Endothelial cell of umbilical vein (primary cell): Measurements from ENCODE around the gene PFKFB3. TPM values are rescaled to one million over a fixed set of nuclear protein-coding genes. Genes with fewer than 3 reads are reported as not detected.

Source experiments
- BruUV-seq: library from RNA; stranded (reverse); fragments of 400-500 nt; replicated peaks from 2 replicates; lab custom pipeline; 2021; lab: Mats Ljungman, UMichigan
- CTCF ChIA-PET: fragments of 300-600, 350-600 bp; sonication (Branson Sonifier 250); formaldehyde crosslinking; loops from one replicate; lab custom pipeline; 2021; ENCODE audit warnings: antibody characterized with exemption, inconsistent platforms; lab: Charles Lee
- POLR2A ChIA-PET: fragments of 300-600, 350-600 bp; sonication (Branson Sonifier 250); formaldehyde crosslinking; loops from one replicate; lab custom pipeline; 2021; ENCODE audit warnings: antibody characterized with exemption, inconsistent platforms; lab: Charles Lee
- DNase-seq: peaks from one replicate; pipeline ENCODE4 v3.0.0-alpha.2; 2011; ENCODE audit warnings: low read depth, low spot score
- FAIRE-seq: peaks from 2 replicates; lab custom pipeline; 2011; peaks lifted over from hg19 to GRCh38; lab: Jason Lieb, UNC
- H2AFZ ChIP-seq: 2 replicates; pipeline ENCODE4 v1.6.0; 2012; ENCODE audit warnings: low read depth, low read length, control low read depth, inconsistent platforms
- H3K27ac ChIP-seq: 2 replicates; pipeline ENCODE4 v1.5.1; 2011; ENCODE audit warnings: low read depth, mild to moderate bottlenecking, control low read depth, low read length, moderate library complexity; ENCODE audit not compliant: insufficient read depth
- H3K27me3 ChIP-seq, 2 experiments: 2 replicates each; pipeline versions ENCODE4 v1.6.0 to v1.6.1; 2011; ENCODE audit warnings: low read length in 2 of 2, mixed read lengths in 1 of 2; ENCODE audit not compliant: control insufficient read depth in 2 of 2, insufficient read depth in 2 of 2
- H3K36me3 ChIP-seq, 2 experiments: 2 replicates in 1 of 2; 3 replicates in 1 of 2; pipeline ENCODE4 v1.5.1; 2011; ENCODE audit warnings: low read length in 2 of 2, mild to moderate bottlenecking in 1 of 2, moderate library complexity in 1 of 2; ENCODE audit not compliant: control insufficient read depth in 2 of 2, insufficient read depth in 2 of 2; ENCODE audit errors: extremely low read depth in 1 of 2
- H3K4me1 ChIP-seq: 3 replicates; pipeline ENCODE4 v1.5.1; 2011; ENCODE audit warnings: mild to moderate bottlenecking, low read length; ENCODE audit not compliant: control insufficient read depth, insufficient read depth; ENCODE audit errors: extremely low read depth
- H3K4me2 ChIP-seq: 2 replicates; pipeline ENCODE4 v1.6.1; 2011; ENCODE audit warnings: low read length, control low read depth, mixed read lengths; ENCODE audit not compliant: insufficient read depth
- H3K4me3 ChIP-seq, 3 experiments: fragments of 200-600 bp in 1 of 3; sonication (generic), shearing (Covaris generic) in 1 of 3; replicated peaks in 1 of 3; 2 replicates each; pipeline ENCODE4 v1.5.1; 2011 to 2016; ENCODE audit warnings: control low read depth in 3 of 3, low read length in 3 of 3, mild to moderate bottlenecking in 2 of 3, inconsistent platforms in 1 of 3, low read depth in 1 of 3, moderate library complexity in 1 of 3; ENCODE audit not compliant: insufficient read depth in 1 of 3
- H3K79me2 ChIP-seq: 2 replicates; pipeline ENCODE4 v1.6.0; 2012; ENCODE audit warnings: low read length, inconsistent platforms; ENCODE audit not compliant: control insufficient read depth, insufficient read depth
- H3K9ac ChIP-seq: replicated peaks from 2 replicates; pipeline ENCODE3; 2011; ENCODE audit warnings: low read length, control low read depth; ENCODE audit not compliant: insufficient read depth; ENCODE audit errors: extremely low read depth
- H3K9me1 ChIP-seq: replicated peaks from 3 replicates; pipeline ENCODE4 v1.6.0; 2011; ENCODE audit warnings: mild to moderate bottlenecking, low read length; ENCODE audit not compliant: control insufficient read depth, insufficient read depth; ENCODE audit errors: extremely low read depth
- H3K9me3 ChIP-seq: replicated peaks from 2 replicates; pipeline ENCODE4 v1.5.1; 2012; ENCODE audit warnings: low read length, inconsistent platforms; ENCODE audit not compliant: control insufficient read depth, insufficient read depth
- H4K20me1 ChIP-seq: replicated peaks from 2 replicates; pipeline ENCODE3; 2011; ENCODE audit warnings: mild to moderate bottlenecking, low read length; ENCODE audit not compliant: control insufficient read depth, insufficient read depth; ENCODE audit errors: extremely low read depth
- EZH2 ChIP-seq: IDR thresholded peaks from 2 replicates; pipeline ENCODE4 v1.6.1; 2012; ENCODE audit warnings: borderline replicate concordance, low read depth, mild to moderate bottlenecking, moderate library complexity, low read length, inconsistent platforms; ENCODE audit not compliant: severe bottlenecking
- FOS ChIP-seq: IDR thresholded peaks from 2 replicates; pipeline ENCODE4 v1.6.1; 2011; ENCODE audit warnings: mild to moderate bottlenecking, low read length, moderate library complexity, borderline replicate concordance; ENCODE audit not compliant: insufficient read depth
- GATA2 ChIP-seq: IDR thresholded peaks from 2 replicates; pipeline ENCODE4 v1.7.0; 2011; ENCODE audit warnings: low read depth, mild to moderate bottlenecking, moderate library complexity, mixed read lengths, low read length; ENCODE audit not compliant: insufficient read length, insufficient read depth
- JUN ChIP-seq: IDR thresholded peaks from 2 replicates; pipeline ENCODE4 v1.6.1; 2011; ENCODE audit warnings: borderline replicate concordance, low read depth; ENCODE audit not compliant: insufficient read length, insufficient read depth
- MAX ChIP-seq: IDR thresholded peaks from 2 replicates; pipeline ENCODE4 v1.6.1; 2011; ENCODE audit not compliant: insufficient read depth, insufficient read length
- MYC ChIP-seq: IDR thresholded peaks from one replicate; pipeline ENCODE4 v1.6.1; 2011; ENCODE audit warnings: mild to moderate bottlenecking, low read depth, low read length
- POLR2A ChIP-seq: IDR thresholded peaks from 2 replicates; pipeline ENCODE4 v1.6.1; 2012; ENCODE audit warnings: low read depth, mild to moderate bottlenecking, control low read depth, low read length
- POLR2AphosphoS5 ChIP-seq: IDR thresholded peaks from 2 replicates; pipeline ENCODE4 v1.6.1; 2012; ENCODE audit warnings: low read depth, mild to moderate bottlenecking, control low read depth, low read length, moderate library complexity; ENCODE audit not compliant: insufficient read depth
- dilution Hi-C: fragments of 300-500 bp; cut with MboI; formaldehyde crosslinking; loops from one replicate; pipeline ENCODE4 v1.15.0; 2019; ENCODE audit warnings: low sequenced_read_pairs; ENCODE audit not compliant: extremely low pct_ligation_motif_present
- intact Hi-C: fragments of 100-400 bp; cut with micrococcal nuclease; formaldehyde crosslinking; loops from one replicate; pipeline ENCODE4 v1.10.0; 2022
- polyA plus RNA-seq, 4 experiments: library from polyadenylated mRNA; depleted of rRNA in 3 of 4; stranded (reverse) in 3 of 4; unstranded in 1 of 4; fragments of >200 nt; gene quantifications; 2 replicates each; pipeline versions ENCODE4 v1.2.1 to v1.2.3, GENCODE V29; 2011 to 2012; ENCODE audit warnings: missing spikeins in 1 of 4
- total RNA-seq: library from RNA; stranded (reverse); gene quantifications from 2 replicates; pipeline ENCODE4 v1.2.3, GENCODE V29; 2021
- TF ChIP-seq, protein P1 (sequence below), 2 donors: IDR thresholded peaks; 1 replicate in 1 of 2; 2 replicates in 1 of 2; pipeline ENCODE4 v1.5.1; 2011; ENCODE audit warnings: low read length in 2 of 2, mild to moderate bottlenecking in 2 of 2, moderate library complexity in 2 of 2, control low read depth in 1 of 2, inconsistent platforms in 1 of 2, low read depth in 1 of 2; ENCODE audit not compliant: insufficient read depth in 1 of 2; ENCODE audit errors: extremely low read depth in 1 of 2

The PFKFB3 gene
- total and polyA plus RNA-seq, 2 donors (not counting 3 experiments of a cell fraction or from before 2014, with no cell fraction given): 15.8 to 33.7 TPM

GRCh38 chr10:6194311-6194710, 8.4 kb upstream of the PFKFB3 start:
- H3K4me3 ChIP-seq: no peak overlapping the region
- no peak overlapping the region for H3K9ac ChIP-seq
- peaks cover 6% of the 10 kb centered on the region for H3K79me2 ChIP-seq
- POLR2A ChIA-PET: no interaction called here
- H3K9me3 ChIP-seq: no peaks in the 10 kb centered on the region
- no peak overlapping the region for H3K27ac ChIP-seq
- H2AFZ ChIP-seq: no peak overlapping the region
- H3K36me3 ChIP-seq: no peaks in the 10 kb centered on the region
- no peaks in the 10 kb centered on the region for H3K27me3 ChIP-seq
- dilution Hi-C loops (no loop called here), intact Hi-C loops (no loop called here)
- H3K4me1 ChIP-seq: peaks cover 8% of the 10 kb centered on the region
- H3K9me1 ChIP-seq: no peaks in the 10 kb centered on the region
- FAIRE-seq (peak; percentile 64), DNase-seq (no peak)
- no TSS peak for BruUV-seq
- H4K20me1 ChIP-seq: no peaks in the 10 kb centered on the region
- CTCF ChIA-PET: interaction anchor here (0.9 to 1.8 kb wide), 3 partner anchors 21 to 208 kb away, joined by 3 to 5 read pairs (median 3); no protein-coding TSS in a partner anchor
- TF ChIP-seq MYC: no peak
- TF ChIP-seq POLR2A: no peak
- no peak for TF ChIP-seq EZH2
- TF ChIP-seq FOS: no peak
- H3K4me2 ChIP-seq: no peak overlapping the region

DNA sequence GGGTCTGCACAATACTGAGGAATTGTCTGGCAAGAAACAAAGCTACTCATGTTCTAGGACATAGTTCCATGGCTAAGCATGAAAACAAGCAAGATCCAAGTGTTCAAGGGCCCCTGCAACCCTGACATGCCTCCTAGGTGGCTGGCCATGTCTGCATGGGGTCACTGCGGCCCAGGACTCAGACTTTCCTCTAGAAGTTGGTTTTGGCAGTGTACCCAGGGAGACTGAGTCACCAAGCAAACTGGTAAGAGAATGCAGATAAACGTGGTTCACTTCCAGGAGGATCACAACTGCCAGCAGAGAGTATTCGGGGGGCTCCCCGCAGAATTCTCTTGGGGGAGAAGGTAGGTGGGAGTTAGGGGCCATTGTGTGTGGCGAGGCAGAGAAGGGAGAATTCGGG, 7.4 kb upstream of the PFKFB3 start:
- no TSS peak for BruUV-seq
- peaks cover 6% of the 10 kb centered on the region for H3K79me2 ChIP-seq
- no peaks in the 10 kb centered on the region for H3K9me3 ChIP-seq
- peaks cover 11% of the 10 kb centered on the region for H3K4me1 ChIP-seq
- DNase-seq: peak; percentile 85
- no peak for TF ChIP-seq EZH2
- no peak for TF ChIP-seq JUN
- peak; percentile 73 for TF ChIP-seq FOS
- TF ChIP-seq, protein P1, sequence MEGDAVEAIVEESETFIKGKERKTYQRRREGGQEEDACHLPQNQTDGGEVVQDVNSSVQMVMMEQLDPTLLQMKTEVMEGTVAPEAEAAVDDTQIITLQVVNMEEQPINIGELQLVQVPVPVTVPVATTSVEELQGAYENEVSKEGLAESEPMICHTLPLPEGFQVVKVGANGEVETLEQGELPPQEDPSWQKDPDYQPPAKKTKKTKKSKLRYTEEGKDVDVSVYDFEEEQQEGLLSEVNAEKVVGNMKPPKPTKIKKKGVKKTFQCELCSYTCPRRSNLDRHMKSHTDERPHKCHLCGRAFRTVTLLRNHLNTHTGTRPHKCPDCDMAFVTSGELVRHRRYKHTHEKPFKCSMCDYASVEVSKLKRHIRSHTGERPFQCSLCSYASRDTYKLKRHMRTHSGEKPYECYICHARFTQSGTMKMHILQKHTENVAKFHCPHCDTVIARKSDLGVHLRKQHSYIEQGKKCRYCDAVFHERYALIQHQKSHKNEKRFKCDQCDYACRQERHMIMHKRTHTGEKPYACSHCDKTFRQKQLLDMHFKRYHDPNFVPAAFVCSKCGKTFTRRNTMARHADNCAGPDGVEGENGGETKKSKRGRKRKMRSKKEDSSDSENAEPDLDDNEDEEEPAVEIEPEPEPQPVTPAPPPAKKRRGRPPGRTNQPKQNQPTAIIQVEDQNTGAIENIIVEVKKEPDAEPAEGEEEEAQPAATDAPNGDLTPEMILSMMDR (IDR thresholded peaks at IDR 0.05; ENCODE audit: extremely low read depth in 1 of 2, insufficient read depth in 1 of 2, low read depth in 1 of 2, low read length in 2 of 2): no peak
- TF ChIP-seq POLR2AphosphoS5: peak; percentile 36
- TF ChIP-seq MYC: no peak
- TF ChIP-seq GATA2: peak; percentile 11
- no peak for TF ChIP-seq POLR2A
- TF ChIP-seq MAX: no peak
- intact Hi-C loops: no loop called here
- H3K9ac ChIP-seq: no peak overlapping the region
- POLR2A ChIA-PET: interaction anchor here (0.7 kb wide), 2 partner anchors 206 to 460 kb away, joined by 3 to 6 read pairs; no protein-coding TSS in a partner anchor
- H3K27ac ChIP-seq: no peak overlapping the region
- no peak overlapping the region for H2AFZ ChIP-seq
- H3K27me3 ChIP-seq: no peaks in the 10 kb centered on the region
- peak; percentile 91 for FAIRE-seq
- no peak overlapping the region for H3K4me2 ChIP-seq
- CTCF ChIA-PET: interaction anchor here (1.4 to 2.1 kb wide), 3 partner anchors 12 to 206 kb away, joined by 5 to 11 read pairs (median 9); no protein-coding TSS in a partner anchor
- no peak overlapping the region for H3K4me3 ChIP-seq
- dilution Hi-C loops: no loop called here
- H4K20me1 ChIP-seq: no peaks in the 10 kb centered on the region
- H3K9me1 ChIP-seq: no peaks in the 10 kb centered on the region
- H3K36me3 ChIP-seq: no peaks in the 10 kb centered on the region
